Cardiac septum (tissue), 1 donor: ENCODE measurements around the gene PPP1R12A. TPM values are rescaled to one million over a fixed set of nuclear protein-coding genes. Genes with fewer than 3 reads are reported as not detected.
"Not testable (repeated sequence)": the region's sequence is repeated elsewhere in the genome, so short reads cannot be mapped to it uniquely, and the experiment has no call there.

Experiments
- DNase-seq: peaks from one replicate; pipeline ENCODE4 v3.0.0-alpha.2; 2020; ENCODE audit warnings: low spot score
- intact Hi-C: fragments of 100-400 bp; cut with DNase I; formaldehyde crosslinking; loops from one replicate; pipeline ENCODE4 v1.14.0; 2022
- total RNA-seq: library from RNA; stranded (reverse); fragmentation: NEBNext Ultra II Directional; extraction: Animal tissue kit (Norgen Biotek cat#: 25700); gene quantifications from one replicate; pipeline ENCODE4 v1.2.1, GENCODE V29; 2021
- donor health status: DM: no; HTN: no; CAD: no.

Gene PPP1R12A
- total RNA-seq, 1 donor from 2014 or later, result 63.3 TPM

DNA sequence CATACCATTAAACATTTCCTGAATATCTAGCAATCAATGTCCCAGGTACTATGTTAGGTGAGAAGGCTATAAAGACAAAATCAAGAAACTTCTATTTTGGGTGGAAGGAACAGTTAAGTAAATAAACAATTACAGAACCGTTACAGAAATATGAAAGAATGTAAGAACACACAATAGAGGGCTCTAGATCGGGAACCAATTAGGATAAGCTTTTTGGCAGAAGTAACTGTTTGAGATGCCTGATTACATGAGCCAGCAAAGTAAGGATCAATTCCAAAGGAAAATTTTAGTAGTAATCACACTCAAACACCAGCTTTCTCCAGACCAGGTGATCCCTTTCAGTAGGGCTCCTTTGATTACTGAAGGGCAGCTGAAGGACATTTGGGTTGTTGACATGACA is 33.9 kb downstream of the PPP1R12A start:
- intact Hi-C loops, result no loop called here
- no peak for DNase-seq

DNA sequence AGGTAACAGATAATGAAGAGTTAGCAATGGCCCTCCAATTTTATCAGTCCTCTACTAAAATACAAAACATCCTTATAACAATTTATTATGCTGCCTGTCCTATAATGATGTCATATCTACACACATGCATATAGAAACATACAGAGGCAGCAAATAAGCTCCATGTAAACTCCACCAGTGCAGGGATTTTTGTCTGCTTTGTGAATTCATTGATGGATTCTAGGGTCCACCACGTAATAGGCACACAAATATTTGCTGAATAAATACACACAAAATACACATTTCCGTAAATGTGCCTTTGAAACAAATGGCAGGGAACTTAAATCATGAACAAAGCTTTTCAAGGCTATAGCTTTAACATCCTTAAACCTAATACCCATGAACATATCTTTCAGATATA is 34.7 kb downstream of the PPP1R12A start:
- intact Hi-C loops, result no loop called here
- DNase-seq, result no peak

DNA sequence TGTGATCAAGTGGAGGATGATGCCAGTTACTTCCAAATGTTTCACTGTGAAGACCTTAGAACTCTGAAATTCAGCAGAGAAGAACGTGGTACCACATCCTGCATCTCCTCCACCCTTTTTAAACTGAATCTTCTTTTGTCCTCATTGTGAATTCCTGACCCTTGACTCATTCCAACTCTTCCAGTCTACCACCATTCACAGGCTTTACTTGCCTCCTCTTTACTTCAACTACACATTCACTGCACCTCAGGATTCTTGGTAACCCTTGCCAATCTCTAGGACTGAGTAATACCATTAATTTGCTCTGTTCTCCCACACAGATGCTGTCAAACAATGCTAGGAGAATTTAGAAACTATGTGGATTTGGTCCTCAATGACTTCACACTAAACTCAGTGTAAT is 37.3 kb downstream of the PPP1R12A start:
- intact Hi-C loops, result loop anchor here (10.0 kb wide), 1 partner anchor 87 kb away; no protein-coding TSS in a partner anchor
- DNase-seq, result no peak

- intact Hi-C loops, result loop anchor here (10.0 kb wide), 1 partner anchor 89 kb away; no protein-coding TSS in a partner anchor
- DNase-seq, result no peak
Observed at GRCh38 chr12:79895804-79896203, 39.1 kb downstream of the PPP1R12A start.

DNA sequence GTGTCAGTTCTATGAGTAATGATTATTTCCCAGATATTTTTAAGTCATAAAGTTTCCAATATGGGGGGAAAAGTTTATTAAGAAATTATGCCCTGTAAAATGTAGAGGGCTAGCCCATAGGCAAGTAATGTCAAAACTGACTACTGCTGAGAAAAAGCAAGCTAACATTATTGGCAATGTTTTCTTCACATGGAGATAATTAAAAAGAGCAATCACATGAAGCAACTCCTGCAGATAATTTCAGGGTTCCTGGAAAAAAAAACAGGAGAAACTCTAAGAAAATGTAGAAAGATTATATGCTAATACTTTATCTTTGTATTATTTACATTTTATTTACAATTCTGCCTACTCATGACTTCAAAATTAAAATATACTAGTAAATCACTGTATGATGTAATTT is 39.8 kb downstream of the PPP1R12A start:
- no peak for DNase-seq
- intact Hi-C loops, result loop anchor here (10.0 kb wide), 1 partner anchor 90 kb away; no protein-coding TSS in a partner anchor

DNA sequence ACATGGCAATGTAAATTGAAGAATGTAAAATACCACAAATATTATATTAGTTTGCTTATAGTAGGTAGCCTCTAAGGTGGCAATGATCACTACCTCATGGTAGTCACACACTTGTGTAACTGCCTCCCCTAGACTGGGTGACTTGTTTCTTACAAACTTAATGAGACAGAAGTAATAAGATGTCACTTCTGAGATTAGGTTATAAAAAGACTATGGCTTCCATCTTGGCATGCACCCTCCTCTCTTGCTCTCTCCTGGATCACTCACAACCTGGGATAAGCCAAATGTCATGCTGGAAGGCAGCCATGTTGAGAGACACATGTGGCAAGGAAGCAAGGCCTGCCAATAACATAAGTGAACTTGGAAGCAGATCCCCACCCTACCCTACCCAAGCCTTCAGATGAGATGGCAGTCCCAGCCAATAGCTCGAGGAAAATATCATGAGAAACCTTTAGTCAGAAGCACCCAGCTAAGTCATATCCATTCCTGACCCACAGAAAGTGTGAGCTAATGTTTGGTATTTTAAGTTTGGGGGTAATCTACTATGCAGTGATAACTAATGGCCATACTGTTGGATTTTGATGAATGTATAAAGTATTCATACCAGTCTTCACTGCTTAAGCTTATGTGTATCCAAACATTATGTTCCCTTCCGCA is 43.3 kb downstream of the PPP1R12A start:
- intact Hi-C loops, result loop anchor here (10.0 kb wide), 1 partner anchor 93 kb away; no protein-coding TSS in a partner anchor
- no peak for DNase-seq

DNA sequence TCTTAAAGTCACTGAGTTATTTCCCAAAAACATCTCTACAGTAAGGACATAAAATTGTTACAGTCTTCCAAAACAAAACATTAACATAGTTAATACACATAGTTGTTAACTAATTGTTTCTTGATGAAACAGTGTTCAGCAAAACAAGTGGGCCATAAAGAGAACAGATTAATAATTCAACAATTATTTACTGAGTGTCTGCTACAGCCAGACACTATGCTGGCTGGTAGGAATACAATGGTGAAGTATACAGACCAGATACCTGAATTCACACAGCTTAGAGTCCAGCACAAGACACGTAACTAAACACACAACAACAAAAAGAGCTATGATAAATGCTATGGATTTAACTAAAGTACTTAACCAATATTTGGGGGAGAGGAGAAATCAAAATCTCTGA is 47.0 kb downstream of the PPP1R12A start:
- no peak for DNase-seq
- intact Hi-C loops, result loop anchor here (5.0 kb wide), 1 partner anchor 44 kb away; no protein-coding TSS in a partner anchor

DNA sequence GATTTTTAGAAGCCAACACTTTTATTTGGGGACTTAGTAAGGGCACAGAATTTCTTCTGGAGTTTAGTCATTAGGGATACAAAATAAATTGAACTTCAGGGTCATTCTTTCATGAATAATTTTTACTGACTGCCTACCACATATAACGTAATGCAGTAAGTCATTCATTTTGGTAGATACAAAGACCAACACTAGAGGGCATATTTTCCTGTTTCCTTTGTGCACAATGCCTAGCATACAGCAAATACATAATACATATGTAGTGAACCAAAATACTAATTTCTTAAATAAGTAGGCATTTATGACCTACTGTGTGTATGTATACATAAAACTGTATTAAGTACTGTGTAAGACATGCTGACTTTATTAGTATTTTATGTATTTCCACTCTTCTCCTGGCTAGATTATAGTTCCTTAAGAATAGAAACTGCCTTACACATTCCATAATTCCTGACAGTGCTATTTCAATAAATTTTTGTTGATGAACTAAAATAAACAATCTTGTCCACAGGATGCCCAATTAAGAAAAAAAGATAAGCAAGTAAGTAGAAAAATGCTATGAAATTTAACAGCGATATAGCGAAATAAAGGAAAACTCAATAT is 47.9 kb downstream of the PPP1R12A start:
- intact Hi-C loops, result loop anchor here (5.0 kb wide), 1 partner anchor 45 kb away; no protein-coding TSS in a partner anchor
- DNase-seq, result no peak

DNA sequence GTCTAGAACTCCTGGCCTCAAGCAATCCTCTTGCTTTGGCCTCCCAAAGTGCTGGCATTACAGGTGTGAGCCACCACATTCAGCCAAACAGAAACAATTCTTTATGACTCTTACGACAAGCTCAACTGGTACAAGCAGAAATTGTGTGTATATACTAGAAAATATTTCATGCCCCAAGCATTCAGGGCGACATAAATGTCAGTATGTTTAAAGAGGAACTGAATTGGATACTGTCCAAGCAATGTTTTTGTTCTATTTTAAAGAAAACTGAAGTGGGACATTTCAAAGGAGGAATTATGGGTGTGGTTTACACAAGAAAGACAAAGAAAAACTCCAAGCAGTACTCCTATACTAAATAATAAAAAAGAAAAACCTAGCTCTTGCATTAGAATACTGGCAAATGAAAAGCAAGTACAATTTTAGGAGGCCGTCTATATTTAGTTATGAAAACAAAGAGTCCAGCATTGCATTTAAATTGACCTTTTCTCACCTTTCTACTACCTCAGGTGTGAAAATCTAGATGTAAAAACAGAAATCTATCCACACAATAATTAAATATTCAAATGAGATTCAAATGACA is 48.9 kb downstream of the PPP1R12A start:
- no peak for DNase-seq
- intact Hi-C loops, result loop anchor here (5.0 kb wide), 1 partner anchor 46 kb away; no protein-coding TSS in a partner anchor

DNA sequence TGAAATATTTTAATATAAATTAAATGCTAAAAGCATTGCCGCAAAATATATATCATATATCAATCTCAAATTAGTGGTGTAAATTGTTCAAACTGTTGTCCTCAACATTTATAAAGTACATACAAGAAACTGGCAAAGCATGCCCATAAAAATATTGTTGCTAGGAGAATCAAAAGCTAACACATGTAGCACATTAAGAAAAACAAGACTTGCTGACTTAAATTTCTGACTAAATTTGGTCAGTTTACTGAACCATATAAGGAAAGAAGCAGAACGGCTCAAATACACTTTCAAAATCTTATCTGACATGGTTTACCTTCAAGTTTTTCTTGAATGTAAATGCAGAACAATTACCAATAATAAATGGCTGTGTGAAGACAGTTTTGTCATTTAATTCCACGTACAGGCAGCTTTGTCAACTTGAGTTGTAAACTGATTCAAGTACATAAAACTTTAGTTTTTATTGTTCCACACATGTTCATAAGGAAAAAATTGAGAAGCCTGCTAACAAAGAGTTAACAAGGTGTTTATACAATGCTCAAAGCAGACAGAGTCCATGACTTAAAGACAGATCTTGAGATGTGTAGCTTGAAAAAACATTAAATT is 50.4 kb downstream of the PPP1R12A start:
- intact Hi-C loops, result loop anchor here (5.0 kb wide), 1 partner anchor 48 kb away; no protein-coding TSS in a partner anchor
- DNase-seq, result no peak

- no peak for DNase-seq
- intact Hi-C loops, result no loop called here
Observed at GRCh38 chr12:79883216-79883615, 51.7 kb downstream of the PPP1R12A start.

- no peak for DNase-seq
- intact Hi-C loops, result no loop called here
Observed at GRCh38 chr12:79881351-79881750, 53.5 kb downstream of the PPP1R12A start.

- intact Hi-C loops, DNase-seq: not testable (repeated sequence)
Observed at GRCh38 chr12:79878506-79878905, 56.4 kb downstream of the PPP1R12A start.

DNA sequence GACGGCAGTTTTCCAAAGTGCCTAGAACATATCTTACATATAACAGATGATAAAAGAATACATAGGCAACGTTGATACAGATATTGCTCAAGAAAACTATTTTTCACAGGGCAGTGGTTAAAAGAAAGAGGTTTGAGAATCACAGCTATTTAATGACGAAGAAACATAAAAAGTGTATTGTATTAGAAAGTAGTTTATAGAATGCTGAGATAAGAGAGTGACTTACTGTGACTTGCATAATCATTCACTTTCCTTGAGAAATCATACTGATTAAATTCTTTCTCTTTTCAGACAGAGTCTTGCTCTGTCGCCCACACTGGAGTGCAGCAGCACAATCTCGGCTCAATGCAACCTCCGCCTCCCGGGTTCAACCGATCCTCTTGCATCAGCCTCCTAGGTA is 57.7 kb downstream of the PPP1R12A start:
- intact Hi-C loops, result no loop called here
- no peak for DNase-seq

GRCh38 chr12:79874665-79875064 is 60.2 kb downstream of the PPP1R12A start:
- intact Hi-C loops, result no loop called here
- no peak for DNase-seq

GRCh38 chr12:79873201-79873600 is 61.7 kb downstream of the PPP1R12A start:
- intact Hi-C loops, result no loop called here
- no peak for DNase-seq

DNA sequence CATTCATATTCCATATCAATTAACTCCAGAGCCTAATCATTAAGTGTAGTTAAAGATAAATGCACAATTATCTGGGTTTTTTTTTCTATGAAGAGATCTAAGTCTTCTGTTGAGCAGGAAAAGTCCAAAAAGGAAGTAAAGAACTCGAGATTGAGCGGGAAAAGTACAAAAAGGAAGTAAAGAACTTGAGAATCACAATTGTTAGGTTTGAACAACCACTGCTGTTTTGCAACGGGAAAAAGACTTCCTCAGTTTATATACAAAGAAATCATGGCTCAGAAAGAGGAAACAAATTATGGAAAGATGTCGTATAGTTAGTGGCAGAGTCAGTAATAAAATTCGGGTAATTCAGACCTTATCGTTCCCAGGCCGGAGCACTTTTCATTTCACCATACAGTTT is 63.3 kb downstream of the PPP1R12A start:
- intact Hi-C loops, result no loop called here

GRCh38 chr12:79870916-79871315 is 64.0 kb downstream of the PPP1R12A start:
- DNase-seq, result no peak
- intact Hi-C loops, result no loop called here

More for the DNA sequence above, 63.3 kb downstream of the PPP1R12A start:
- no peak for DNase-seq

- intact Hi-C loops, result no loop called here
- DNase-seq, result no peak
Observed at GRCh38 chr12:79859646-79860045, 75.3 kb downstream of the PPP1R12A start.

DNA sequence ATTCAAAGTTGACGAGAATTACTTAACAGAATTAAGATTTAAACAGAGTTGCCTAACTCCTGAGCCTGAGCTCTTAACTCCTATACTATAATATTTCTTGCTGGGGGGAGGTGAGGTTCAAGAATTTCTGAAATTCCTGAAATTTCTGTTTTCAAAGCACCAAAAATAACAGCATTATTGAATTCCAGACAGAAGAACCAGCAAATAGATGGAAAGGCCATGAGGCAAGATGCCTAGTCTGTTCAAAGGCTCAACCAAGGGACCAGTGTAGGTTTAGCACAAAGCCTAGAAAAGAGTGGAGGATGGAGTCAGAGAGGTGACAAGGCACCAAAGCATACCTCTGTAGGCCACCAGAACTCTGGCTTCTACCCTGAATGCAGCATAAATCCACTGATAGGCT is 76.4 kb downstream of the PPP1R12A start:
- DNase-seq, result no peak
- intact Hi-C loops, result no loop called here
